Suprapubic skin (tissue), 4 donors: Measurements from ENCODE around the gene OR6N1. TPM values are rescaled to one million over a fixed set of nuclear protein-coding genes. Genes with fewer than 3 reads are reported as not detected.

Experiments used
- DNase-seq, 2 donors: peaks; one replicate each; pipeline ENCODE4 v3.0.0-alpha.2; 2019; ENCODE audit warnings: low spot score in 2 of 2
- H3K27ac ChIP-seq: fragments of 200-600 bp; sonication (generic); one replicate; pipeline ENCODE4 v1.5.1; 2019
- H3K27me3 ChIP-seq: fragments of 200-600 bp; sonication (generic); one replicate; pipeline ENCODE4 v1.5.1; 2019
- H3K36me3 ChIP-seq: fragments of 200-600 bp; sonication (generic); one replicate; pipeline ENCODE4 v1.5.1; 2019
- H3K4me1 ChIP-seq: fragments of 200-600 bp; sonication (generic); one replicate; pipeline ENCODE4 v1.5.1; 2019
- H3K4me3 ChIP-seq: fragments of 200-600 bp; sonication (generic); one replicate; pipeline ENCODE4 v1.5.1; 2019; ENCODE audit warnings: mild to moderate bottlenecking
- H3K9me3 ChIP-seq: fragments of 200-600 bp; sonication (generic); one replicate; pipeline ENCODE4 v1.5.1; 2019
- CTCF ChIP-seq, 2 donors: fragments of 200-600 bp in 1 of 2; fragments of 450-650 bp in 1 of 2; sonication (generic) in 1 of 2; IDR thresholded peaks; one replicate each; pipeline ENCODE4 v1.5.1; 2016 to 2019; ENCODE audit warnings: antibody characterized with exemption in 2 of 2, mild to moderate bottlenecking in 1 of 2, moderate library complexity in 1 of 2
- EP300 ChIP-seq: sonication (generic); formaldehyde crosslinking; IDR thresholded peaks from one replicate; pipeline ENCODE4 v1.6.1; 2017; ENCODE audit warnings: antibody characterized with exemption
- POLR2A ChIP-seq, 2 donors: fragments of 450-650 bp; IDR thresholded peaks; one replicate each; pipeline ENCODE4 v1.6.1; 2017; ENCODE audit warnings: antibody characterized with exemption in 2 of 2, mild to moderate bottlenecking in 2 of 2, moderate library complexity in 2 of 2
- POLR2AphosphoS5 ChIP-seq, 3 donors: sonication (generic); formaldehyde crosslinking; IDR thresholded peaks; one replicate each; pipeline ENCODE4 v1.6.1; 2017; ENCODE audit warnings: antibody characterized with exemption in 3 of 3
- WGBS: methylation state at CpG from one replicate; pipeline ENCODE4 v1.1.5; 2018; 5-methylcytosine and 5-hydroxymethylcytosine counted together
- total RNA-seq, 4 donors: library from RNA; depleted of rRNA; stranded (reverse); fragments of >200 nt; gene quantifications; one replicate each; pipeline ENCODE4 v1.1.0, GENCODE V29; 2016

Gene OR6N1
- total RNA-seq, 4 donors from 2014 or later = not detected

DNA sequence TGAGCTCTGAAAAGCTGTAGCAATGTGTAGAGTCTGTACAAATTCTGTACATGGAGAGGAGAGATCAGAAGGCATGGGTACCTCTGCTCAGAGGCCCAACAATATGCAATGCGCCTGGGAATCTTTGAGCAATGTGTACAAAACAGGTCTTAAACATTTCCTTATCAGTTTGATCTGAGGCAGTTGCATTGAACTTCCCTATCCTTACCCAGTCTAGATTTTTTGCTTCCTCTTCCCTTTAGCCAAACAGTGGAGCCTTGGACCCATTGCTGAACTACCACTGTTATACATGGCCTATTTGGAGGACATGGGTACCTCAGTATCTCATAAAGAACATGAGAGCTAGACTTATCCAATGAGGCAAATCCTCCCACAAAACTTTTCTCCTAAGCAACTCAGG, 46.6 kb upstream of the OR6N1 start:
- Histone ChIP-seq H3K36me3 (no peaks in the 10 kb centered on the region), H3K9me3 (no peaks in the 10 kb centered on the region), H3K4me3 (no peak overlapping the region), H3K27me3 (no peaks in the 10 kb centered on the region), H3K27ac (peak overlapping the region; percentile 10), H3K4me1 (no peaks in the 10 kb centered on the region)
- DNase-seq = no peak
- WGBS = 89% methylated on average over 1 of the region's 1 CpG
- no peak for TF ChIP-seq POLR2A (IDR thresholded peaks at IDR 0.05)

- 36% methylated on average over 1 of the region's 1 CpG for WGBS
- no peak overlapping the region for H3K4me3 ChIP-seq
- TF ChIP-seq POLR2AphosphoS5 (IDR thresholded peaks at IDR 0.05) (no peak), CTCF (IDR thresholded peaks at IDR 0.05) (no peak), POLR2A (IDR thresholded peaks at IDR 0.05) (no peak), EP300 (no peak)
These were observed 43.0 kb upstream of the OR6N1 start for GRCh38 chr1:158814970-158815369.

GRCh38 chr1:158813164-158813563, 41.2 kb upstream of the OR6N1 start:
- no peak for DNase-seq
- no peaks in the 10 kb centered on the region for H3K4me1 ChIP-seq
- WGBS = 72% methylated on average over 3 of the region's 3 CpGs
- no peak for TF ChIP-seq POLR2A (IDR thresholded peaks at IDR 0.05)
- no peak for TF ChIP-seq EP300
- no peak for TF ChIP-seq CTCF (IDR thresholded peaks at IDR 0.05)
- TF ChIP-seq POLR2AphosphoS5 (IDR thresholded peaks at IDR 0.05) = no peak
- no peaks in the 10 kb centered on the region for H3K27me3 ChIP-seq
- H3K4me3 ChIP-seq = no peak overlapping the region
- no peaks in the 10 kb centered on the region for H3K36me3 ChIP-seq
- H3K9me3 ChIP-seq = no peaks in the 10 kb centered on the region
- no peak overlapping the region for H3K27ac ChIP-seq

More at GRCh38 chr1:158814970-158815369, 43.0 kb upstream of the OR6N1 start:
- no peak for DNase-seq
- Histone ChIP-seq H3K4me1 (no peaks in the 10 kb centered on the region), H3K9me3 (no peaks in the 10 kb centered on the region), H3K27ac (no peak overlapping the region), H3K27me3 (no peaks in the 10 kb centered on the region), H3K36me3 (no peaks in the 10 kb centered on the region)

DNA sequence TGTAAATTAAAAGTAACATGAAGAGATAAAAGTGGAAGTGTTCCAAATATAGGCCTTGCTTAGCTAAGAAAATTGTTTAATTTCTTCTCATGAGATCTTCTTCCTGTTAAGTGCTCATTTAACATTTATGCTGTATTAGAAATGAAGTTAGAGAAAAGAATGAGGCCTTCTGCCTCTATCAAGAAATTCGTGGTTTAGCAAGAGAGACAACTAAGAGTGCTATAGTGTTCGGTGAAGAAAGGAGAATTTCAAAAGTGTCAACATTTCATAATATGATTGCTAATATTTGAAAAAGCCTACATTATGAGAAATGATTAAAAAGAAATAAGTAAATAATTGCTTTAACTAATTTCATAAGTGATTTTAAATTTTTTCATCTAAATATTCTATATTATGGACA, 40.3 kb upstream of the OR6N1 start:
- H3K27ac ChIP-seq = no peak overlapping the region
- no peaks in the 10 kb centered on the region for H3K4me1 ChIP-seq
- no peak for DNase-seq
- H3K27me3 ChIP-seq = no peaks in the 10 kb centered on the region
- no peaks in the 10 kb centered on the region for H3K9me3 ChIP-seq
- WGBS = 73% methylated on average over 2 of the region's 2 CpGs
- no peak for TF ChIP-seq CTCF (IDR thresholded peaks at IDR 0.05)
- TF ChIP-seq POLR2AphosphoS5 (IDR thresholded peaks at IDR 0.05) = no peak
- TF ChIP-seq EP300 = no peak
- no peak for TF ChIP-seq POLR2A (IDR thresholded peaks at IDR 0.05)
- no peaks in the 10 kb centered on the region for H3K36me3 ChIP-seq
- H3K4me3 ChIP-seq = no peak overlapping the region

DNA sequence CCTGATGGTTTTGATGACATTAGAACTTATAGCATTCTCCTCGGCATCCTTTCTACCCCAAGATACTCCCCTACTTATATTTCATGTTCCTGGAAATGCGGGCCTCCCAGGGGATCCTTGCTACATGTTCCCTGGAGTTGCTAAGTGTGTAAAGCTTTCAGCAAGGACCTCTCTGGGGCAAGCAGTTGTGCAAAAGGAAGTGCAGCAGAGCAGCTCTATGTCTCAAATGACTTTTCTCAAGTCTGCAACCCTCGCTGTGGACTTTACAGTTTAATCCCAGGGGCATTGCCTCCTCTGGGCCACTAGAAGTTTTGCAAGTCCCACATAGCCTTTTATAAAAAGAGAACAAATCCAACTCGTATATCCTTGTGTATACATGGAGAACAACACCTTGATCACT, 38.3 kb upstream of the OR6N1 start:
- WGBS = 77% methylated on average over 4 of the region's 4 CpGs
- no peak for TF ChIP-seq EP300
- no peak for TF ChIP-seq POLR2A (IDR thresholded peaks at IDR 0.05)
- TF ChIP-seq POLR2AphosphoS5 (IDR thresholded peaks at IDR 0.05) = no peak
- TF ChIP-seq CTCF (IDR thresholded peaks at IDR 0.05) = no peak
- no peak overlapping the region for H3K27ac ChIP-seq
- no peaks in the 10 kb centered on the region for H3K9me3 ChIP-seq
- DNase-seq = no peak
- no peaks in the 10 kb centered on the region for H3K4me1 ChIP-seq
- no peaks in the 10 kb centered on the region for H3K36me3 ChIP-seq
- H3K4me3 ChIP-seq = no peak overlapping the region
- no peaks in the 10 kb centered on the region for H3K27me3 ChIP-seq

DNA sequence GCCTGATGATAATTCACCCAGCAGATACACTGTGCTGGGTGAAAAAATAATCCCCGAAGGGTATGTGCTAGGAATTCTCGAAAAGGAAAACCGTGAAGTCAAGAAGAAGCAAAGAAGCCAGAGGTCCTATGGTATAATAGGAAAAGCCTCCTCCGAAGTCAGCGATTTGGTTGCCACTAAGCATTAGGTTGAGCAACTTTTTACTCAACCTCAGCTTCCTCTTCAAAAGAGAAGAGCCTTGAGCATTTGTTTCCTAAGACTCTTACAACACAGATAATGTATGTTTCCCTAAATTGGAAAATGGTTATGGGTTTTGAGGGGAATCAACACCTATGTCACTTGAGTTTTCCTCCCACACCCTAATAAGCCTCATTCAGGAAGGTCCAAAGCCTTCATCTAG, 37.9 kb upstream of the OR6N1 start:
- Histone ChIP-seq H3K4me1 (no peaks in the 10 kb centered on the region), H3K27me3 (no peaks in the 10 kb centered on the region), H3K36me3 (no peaks in the 10 kb centered on the region), H3K9me3 (no peaks in the 10 kb centered on the region), H3K4me3 (no peak overlapping the region), H3K27ac (no peak overlapping the region)
- 95% methylated on average over 5 of the region's 5 CpGs for WGBS
- DNase-seq = no peak
- TF ChIP-seq POLR2A (IDR thresholded peaks at IDR 0.05) (no peak), EP300 (no peak)
